Germinal center (tissue), 1 donor: ENCODE results near the gene HOXC6.

Experiments used
- DNase-seq: peaks from one replicate; pipeline ENCODE4 v3.0.0; 2012; ENCODE audit warnings: mixed read lengths, low spot score

The HOXC6 gene

DNA sequence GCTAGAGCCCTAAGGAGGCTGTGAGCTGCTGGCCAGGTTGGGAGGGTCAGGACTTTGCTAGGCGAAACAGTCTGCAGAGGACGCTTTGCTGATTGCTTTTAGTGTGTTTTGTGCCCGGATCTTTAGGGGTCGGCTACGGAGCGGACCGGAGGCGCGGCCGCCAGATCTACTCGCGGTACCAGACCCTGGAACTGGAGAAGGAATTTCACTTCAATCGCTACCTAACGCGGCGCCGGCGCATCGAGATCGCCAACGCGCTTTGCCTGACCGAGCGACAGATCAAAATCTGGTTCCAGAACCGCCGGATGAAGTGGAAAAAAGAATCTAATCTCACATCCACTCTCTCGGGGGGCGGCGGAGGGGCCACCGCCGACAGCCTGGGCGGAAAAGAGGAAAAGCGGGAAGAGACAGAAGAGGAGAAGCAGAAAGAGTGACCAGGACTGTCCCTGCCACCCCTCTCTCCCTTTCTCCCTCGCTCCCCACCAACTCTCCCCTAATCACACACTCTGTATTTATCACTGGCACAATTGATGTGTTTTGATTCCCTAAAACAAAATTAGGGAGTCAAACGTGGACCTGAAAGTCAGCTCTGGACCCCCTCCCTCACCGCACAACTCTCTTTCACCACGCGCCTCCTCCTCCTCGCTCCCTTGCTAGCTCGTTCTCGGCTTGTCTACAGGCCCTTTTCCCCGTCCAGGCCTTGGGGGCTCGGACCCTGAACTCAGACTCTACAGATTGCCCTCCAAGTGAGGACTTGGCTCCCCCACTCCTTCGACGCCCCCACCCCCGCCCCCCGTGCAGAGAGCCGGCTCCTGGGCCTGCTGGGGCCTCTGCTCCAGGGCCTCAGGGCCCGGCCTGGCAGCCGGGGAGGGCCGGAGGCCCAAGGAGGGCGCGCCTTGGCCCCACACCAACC is 1.5 kb downstream of the HOXC6 start:
- DNase-seq, result no peak

DNA sequence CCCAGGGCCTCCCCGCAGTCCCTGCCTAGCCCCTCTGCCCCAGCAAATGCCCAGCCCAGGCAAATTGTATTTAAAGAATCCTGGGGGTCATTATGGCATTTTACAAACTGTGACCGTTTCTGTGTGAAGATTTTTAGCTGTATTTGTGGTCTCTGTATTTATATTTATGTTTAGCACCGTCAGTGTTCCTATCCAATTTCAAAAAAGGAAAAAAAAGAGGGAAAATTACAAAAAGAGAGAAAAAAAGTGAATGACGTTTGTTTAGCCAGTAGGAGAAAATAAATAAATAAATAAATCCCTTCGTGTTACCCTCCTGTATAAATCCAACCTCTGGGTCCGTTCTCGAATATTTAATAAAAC is 2.2 kb downstream of the HOXC6 start:
- DNase-seq, result no peak

GRCh38 chr12:54030889-54031471 is 2.7 kb downstream of the HOXC6 start:
- DNase-seq, result no peak

DNA sequence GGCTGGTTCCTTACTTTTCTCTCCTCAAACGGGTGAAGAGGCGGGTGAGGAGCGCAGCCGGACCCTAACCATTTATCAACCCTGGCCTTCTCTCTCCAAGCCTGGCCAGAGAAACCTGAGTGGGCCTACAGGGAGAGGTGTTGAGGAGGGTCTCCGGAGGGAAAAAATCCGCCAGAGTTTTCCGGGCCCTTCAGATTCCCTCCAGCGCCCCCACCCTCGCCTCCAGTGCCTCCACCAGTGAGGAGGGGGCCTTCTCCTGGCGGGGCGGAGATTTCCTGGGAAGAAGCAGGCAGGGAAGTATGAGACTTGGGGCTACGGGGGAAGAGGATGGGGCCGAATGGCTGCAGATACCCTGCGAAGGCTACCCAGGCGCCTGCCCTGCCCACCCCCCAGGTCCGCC is 3.2 kb downstream of the HOXC6 start:
- no peak for DNase-seq

GRCh38 chr12:54032086-54032619 is 3.9 kb downstream of the HOXC6 start:
- no peak for DNase-seq

GRCh38 chr12:54032627-54033100 is 4.4 kb downstream of the HOXC6 start, which contains the start of gene HOXC5:
HOXC5 (plus strand) TSS chr12:54033050; CDS start chr12:54033123, 73 bp downstream.
- DNase-seq, result peak; percentile 87

DNA sequence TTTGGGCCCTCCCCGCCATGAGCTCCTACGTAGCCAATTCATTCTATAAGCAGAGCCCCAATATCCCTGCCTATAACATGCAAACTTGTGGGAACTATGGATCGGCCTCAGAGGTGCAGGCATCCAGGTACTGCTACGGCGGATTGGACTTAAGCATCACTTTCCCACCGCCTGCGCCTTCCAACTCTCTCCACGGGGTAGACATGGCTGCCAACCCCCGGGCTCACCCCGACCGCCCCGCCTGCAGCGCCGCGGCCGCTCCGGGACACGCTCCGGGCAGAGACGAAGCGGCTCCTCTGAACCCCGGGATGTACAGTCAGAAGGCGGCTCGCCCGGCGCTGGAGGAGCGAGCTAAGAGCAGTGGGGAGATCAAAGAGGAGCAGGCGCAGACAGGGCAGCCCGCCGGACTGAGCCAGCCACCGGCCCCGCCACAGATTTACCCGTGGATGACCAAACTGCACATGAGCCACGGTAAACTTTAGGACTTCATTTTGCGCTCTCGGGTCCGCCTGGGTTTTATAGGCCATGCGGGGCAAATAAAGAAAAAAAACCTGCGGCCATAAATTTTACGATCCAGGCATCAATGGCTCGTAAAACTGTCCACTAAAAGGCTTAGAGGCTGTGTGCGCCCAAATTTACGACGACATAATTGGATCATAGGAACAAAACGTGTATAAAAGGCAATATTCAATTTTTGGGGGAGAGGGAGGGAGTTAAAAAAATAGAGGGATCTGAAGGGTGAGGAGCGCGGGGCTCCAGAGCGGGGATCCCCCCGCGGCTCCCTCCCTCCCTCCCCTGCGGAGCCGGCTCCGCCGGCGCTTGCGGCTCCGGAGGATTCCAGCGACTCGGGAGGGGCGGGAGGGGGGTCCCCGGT is 5.1 kb downstream of the HOXC6 start:
- DNase-seq, result no peak

DNA sequence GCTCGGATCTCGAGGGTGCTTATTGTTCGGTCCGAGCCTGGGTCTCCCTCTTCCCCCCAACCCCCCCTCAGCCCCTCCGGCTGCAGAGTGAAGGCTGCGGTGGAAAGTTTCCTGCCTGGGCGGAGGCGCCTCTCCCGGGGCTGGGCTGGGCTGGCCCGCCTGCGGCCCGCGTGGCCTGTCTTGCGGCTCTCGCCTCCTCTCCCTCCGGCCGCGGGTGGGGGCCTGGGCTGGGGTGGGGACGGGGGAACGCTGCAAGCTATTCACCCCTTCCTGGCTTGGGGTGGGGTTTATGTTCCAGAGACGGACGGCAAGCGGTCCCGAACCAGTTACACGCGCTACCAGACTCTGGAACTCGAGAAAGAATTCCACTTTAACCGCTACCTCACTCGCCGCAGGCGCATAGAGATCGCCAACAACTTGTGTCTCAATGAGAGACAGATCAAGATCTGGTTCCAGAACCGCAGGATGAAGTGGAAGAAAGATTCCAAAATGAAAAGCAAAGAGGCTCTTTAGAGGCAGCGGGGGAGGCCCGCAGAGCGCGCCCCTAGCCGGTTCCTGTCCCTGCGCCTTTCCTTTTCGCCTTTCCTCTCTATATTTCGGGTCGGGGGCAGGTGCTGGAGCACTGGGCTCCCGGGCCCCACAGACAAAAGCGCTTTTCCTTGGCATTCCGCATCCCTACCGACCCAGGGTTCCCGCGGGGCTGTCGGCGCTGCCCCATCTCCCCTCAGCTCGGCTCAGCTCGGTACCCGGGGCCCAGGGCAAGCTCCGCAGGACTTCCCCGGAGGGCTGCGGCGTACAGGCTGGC is 5.9 kb downstream of the HOXC6 start:
- DNase-seq, result no peak

GRCh38 chr12:54034785-54035310 is 6.6 kb downstream of the HOXC6 start:
- DNase-seq, result no peak

DNA sequence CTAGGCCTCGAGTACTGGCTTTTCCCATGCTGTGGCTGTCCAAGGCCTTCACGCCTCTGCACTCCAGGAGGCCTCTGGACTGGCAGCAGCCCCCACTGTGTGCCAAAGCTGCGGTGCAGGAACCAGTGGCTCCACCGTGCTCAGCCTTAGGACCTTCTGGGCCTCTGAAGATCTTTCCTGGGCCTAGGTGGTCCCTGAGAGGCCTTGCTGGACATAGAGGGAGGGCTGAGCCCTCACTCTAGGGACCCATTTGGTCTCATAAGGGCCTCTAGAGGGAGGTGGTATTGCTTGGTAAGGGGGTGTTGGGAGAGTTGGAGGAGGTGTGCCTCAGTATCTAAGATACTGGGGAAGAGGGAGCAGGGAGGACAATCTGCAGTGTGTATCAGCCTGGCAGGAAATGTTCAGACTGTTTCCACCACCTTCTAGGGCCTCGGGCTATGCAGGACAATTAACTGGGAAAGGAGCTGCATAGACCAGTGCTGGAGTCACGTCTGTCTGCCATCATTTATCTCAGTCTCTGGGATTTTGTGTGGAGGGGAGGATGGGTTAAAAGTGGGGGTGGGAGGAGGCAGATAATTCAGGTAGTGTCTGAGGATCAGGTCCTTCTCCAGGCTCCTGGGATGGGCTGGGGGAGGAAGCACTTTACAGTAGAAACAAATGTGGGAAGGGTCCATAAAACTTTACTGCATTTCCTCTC is 7.5 kb downstream of the HOXC6 start:
- DNase-seq, result no peak

DNA sequence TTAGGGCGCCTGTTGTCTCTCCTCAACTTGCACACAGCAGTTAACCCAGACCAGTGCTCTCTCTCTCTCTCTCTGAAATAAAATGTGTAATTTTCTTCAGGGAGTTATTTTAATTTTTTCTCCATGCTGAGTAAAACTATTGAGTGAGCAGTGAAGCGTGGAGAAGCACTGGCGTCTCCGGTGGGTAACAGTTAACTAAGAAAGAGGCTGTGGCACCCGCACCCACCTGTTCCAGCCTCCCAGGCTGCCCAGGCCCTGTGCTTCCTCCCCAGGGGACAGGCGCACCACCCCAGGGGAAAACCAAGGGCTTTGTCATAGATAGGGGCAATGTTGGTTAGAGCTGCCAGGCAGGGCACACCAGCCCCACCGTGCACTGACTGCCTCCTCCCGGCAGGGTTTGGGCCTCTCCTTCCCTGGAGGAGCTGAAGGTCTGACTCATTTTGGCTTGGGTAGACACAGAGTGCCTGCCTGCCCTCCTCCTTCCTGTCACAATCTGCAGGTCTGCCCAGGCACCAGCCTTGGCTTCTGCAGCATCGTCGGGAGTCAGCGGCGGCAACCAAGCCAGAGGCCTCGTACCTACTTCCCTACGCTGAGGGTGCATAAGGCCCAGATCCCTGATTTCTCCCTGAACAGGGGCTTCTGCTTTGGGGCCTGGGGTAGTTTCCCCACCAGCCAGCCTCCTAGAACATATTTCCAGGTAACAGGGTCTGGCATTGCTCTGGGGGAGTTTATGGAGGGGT is 8.6 kb downstream of the HOXC6 start:
- no peak for DNase-seq

DNA sequence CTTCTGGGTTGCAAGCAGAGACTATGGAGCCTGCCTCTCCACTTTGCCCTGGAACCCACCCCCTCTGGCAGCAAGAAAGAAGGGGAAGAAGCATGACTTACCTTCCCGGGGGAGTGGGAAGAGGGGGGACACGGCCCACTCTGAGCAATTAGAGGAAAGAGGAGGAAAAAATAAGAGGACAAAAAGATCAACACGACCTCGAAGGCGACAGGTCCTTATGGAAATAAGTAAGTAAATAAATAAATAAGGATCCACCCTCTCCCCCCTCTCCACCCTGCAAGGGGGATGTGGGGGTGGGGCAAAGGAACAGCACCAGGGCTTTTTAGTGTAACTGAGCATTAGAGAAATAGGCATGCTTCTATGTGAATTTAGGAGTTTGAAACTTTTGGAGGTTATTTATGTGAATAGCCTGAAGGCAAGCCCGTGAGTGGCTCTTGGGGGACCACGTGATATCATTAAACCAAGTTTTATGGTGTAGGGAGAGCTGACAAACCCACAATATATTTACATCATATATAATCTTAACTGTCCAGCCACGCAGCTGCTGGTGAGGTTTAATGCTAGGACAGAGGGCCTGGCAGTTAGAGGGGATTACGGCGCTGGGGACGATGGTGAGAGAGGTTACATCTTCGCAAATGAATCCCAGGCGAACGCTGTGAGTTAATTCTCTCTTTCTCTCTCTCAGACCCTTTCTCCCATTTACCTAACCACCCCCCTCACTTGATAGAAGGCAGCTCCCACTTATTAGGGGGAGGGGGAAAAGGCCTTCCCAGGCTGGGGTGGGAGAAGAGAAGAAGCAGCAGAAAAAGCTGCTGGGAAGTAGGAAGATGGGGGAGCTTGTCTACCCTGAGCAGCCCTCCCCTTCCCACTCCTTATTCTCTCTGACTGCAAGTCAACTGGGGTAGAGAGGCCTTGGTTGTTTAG is 9.4 kb downstream of the HOXC6 start:
- no peak for DNase-seq

DNA sequence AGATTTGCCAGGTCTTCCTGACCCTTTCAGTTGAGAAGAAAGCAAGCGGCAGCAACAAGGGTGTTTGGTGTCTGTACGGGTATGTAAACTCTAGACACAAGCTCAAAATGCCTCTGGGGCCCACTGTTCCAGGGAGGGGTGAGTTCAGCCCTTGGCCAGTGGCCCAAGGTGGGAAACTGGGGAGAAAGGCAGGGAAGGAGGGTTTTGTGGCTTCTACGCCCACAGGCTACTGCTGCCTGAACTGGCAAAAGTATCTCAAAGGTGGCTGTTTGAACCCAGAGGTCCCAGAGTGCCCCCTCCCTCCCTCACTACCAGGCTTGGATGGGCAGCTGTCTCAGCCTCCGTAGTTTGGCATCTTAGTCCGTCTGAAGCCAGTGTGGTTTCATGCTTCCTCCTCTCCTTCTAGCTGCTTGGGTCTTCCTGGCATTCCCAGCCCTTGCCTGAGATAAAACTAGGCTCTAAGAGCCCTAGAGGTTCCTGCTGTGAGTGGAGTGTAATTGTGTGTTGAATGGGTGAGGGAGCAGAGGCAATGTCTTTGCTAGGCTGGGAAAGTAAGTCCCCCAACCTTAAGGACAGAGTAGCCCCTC is 10.1 kb downstream of the HOXC6 start:
- no peak for DNase-seq

GRCh38 chr12:54038871-54039414 is 10.7 kb downstream of the HOXC6 start:
- DNase-seq, result no peak

GRCh38 chr12:54039417-54040147 is 11.3 kb downstream of the HOXC6 start:
- no peak for DNase-seq

- peak; percentile 73 for DNase-seq
Observed at GRCh38 chr12:54040148-54040494, 11.9 kb downstream of the HOXC6 start.

DNA sequence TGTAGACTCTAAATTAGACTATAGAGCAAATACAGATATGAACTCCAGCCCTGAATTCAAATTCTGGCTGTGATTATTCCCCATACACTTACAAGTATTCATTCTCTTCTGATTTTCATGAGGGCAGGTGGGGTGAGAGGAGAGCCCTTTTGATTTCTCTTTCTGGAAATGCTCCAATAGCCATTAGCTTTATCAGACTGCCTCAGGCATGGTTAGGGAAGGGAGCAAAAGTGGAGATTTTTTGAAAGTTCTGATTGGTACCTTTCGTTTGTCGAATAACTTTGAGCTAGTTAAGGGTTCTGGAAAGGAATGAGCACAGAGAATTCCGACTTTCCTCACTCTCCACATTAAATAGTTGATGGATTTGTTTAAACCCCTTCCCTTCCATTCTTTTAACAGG is 12.4 kb downstream of the HOXC6 start:
- no peak for DNase-seq
